DMS53 (cell line): Measurements from ENCODE around the gene CNTD1.
"Not testable (repeated sequence)": the region's sequence is repeated elsewhere in the genome, so short reads cannot be mapped to it uniquely, and the experiment has no call there.

Source experiments
- DNase-seq: peaks from one replicate; lab custom pipeline; 2025; lab: John Stamatoyannopoulos, UW

CNTD1 gene

DNA sequence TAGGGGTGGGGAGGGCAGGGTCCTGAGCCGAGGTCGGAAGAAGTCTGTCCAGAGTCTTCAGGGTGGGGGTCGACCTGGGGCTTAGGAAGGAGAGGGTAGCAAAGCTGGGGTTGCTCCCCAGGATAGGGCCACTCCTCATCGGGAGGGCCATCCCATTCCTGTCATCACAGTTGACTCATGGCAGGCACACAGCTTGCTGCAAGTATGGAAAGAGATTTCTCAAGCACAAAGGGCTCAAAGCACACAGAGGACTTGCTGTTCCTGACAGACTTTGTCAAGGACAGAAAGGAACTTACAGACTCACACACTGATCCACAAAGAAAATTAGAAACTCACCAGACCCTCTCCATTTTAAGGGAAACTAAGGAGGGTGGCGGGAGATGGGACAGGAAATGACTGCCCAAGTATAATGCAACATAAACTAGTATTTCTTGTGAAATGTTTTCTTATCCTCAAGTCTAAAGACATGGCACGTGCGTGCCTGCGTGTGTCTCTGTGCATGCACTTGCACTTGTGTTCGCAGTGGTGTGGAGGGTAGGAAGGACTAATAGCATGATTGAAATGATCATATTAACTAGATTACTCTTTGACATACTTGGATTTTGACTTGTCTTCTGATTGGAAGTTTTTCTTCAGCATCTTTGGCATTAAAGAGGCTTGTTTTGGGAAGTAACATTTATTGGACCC is 48.1 kb downstream of the CNTD1 start:
- DNase-seq = peak; percentile 38

DNA sequence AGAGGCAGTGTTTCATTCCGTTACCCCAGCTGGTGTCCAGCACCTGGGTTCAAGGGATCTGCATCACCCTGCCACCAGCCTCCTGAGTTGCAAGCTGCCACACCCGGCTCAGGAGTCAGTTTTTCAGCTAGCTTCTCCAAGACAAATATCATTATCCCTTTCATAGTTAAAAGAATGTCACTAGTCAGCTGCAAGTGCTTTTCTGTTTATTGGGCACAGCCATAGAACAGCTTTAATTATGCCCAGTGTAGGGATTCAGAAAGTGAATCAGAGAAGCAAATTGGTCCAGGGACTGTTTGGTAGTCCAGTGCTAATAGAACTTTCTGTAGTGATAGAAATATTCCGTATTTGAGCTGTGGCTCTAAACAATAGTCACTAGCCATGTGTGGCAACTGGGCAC is 49.4 kb downstream of the CNTD1 start:
- no peak for DNase-seq

DNA sequence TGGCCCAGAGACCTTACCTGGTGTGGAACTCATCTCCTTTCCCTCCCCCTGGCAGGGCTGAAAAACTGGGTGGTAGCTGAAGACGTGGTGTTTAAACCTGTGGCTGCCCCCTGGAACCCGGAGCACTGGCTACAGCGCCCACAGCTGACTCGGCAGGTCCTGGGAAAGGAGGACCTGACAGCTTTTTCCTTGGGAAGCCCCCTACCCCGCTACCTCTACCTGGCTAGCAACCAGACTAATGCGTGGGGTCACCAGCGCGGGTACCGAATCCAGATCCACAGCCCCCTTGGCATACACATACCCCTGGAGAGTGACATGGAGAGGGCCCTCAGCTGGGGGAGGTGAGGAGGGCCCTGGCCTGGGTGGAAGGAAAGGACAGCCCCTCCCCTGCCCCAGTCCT is 50.4 kb downstream of the CNTD1 start:
- no peak for DNase-seq

DNA sequence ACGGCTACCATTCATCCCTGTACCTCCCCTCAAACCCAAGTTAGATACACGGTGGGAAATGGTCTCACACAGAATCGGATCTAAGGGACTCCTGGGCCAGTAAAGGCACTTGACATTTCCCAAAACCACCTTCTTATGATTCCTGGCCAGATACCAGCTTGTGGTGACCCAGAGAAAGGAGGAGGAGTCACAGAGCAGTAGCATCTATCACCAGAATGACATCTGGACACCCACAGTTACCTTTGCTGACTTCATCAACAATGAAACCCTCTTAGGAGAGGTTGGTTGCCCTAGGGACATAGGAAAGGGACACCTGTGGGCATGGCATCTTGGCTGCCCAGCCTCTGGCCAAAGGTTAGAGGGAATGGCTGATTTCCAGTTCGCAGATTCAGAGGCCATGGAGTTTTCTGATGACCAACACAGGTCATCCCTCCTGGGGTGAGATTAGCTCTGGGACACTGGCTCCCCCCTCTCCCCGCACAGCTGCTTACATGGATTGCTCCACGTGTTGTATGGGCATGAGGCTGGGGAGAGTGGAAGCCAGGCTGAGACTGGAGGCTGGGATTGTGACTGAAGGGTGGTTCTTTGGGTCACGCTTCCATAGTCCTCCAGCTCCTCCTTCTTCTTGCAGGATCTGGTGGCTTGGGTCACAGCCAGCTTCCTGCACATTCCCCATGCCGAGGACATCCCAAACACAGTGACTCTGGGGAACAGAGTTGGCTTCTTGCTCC is 51.0 kb downstream of the CNTD1 start:
- DNase-seq = peak; percentile 28

DNA sequence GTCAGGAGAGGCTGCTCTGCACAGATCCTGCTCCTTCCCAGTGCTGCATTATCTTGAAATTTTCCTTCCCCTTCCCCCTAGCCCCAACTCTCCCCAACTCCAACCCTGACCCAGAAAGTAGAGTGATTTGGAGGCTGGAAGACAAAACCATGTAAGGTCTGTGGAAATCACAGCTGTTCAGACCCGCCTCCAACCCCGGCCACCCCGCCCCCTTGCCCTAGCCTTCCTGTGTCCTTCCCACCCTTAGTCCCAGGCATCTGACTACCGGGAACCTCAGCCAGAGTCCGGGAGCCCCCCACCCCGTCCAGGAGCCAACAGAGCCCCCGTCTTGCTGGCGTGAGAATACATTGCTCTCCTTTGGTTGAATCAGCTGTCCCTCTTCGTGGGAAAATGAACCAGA is 52.3 kb downstream of the CNTD1 start, which contains the start of gene AOC3:
TSS of gene AOC3 (plus strand) at position 246 of the 400 bp plus-strand sequence. CDS start at position 391, 145 bp downstream.
- no peak for DNase-seq

DNA sequence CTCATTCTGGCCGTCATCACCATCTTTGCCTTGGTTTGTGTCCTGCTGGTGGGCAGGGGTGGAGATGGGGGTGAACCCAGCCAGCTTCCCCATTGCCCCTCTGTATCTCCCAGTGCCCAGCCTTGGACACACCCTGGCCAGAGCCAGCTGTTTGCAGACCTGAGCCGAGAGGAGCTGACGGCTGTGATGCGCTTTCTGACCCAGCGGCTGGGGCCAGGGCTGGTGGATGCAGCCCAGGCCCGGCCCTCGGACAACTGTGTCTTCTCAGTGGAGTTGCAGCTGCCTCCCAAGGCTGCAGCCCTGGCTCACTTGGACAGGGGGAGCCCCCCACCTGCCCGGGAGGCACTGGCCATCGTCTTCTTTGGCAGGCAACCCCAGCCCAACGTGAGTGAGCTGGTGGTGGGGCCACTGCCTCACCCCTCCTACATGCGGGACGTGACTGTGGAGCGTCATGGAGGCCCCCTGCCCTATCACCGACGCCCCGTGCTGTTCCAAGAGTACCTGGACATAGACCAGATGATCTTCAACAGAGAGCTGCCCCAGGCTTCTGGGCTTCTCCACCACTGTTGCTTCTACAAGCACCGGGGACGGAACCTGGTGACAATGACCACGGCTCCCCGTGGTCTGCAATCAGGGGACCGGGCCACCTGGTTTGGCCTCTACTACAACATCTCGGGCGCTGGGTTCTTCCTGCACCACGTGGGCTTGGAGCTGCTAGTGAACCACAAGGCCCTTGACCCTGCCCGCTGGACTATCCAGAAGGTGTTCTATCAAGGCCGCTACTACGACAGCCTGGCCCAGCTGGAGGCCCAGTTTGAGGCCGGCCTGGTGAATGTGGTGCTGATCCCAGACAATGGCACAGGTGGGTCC is 52.9 kb downstream of the CNTD1 start:
- not testable (repeated sequence) for DNase-seq

DNA sequence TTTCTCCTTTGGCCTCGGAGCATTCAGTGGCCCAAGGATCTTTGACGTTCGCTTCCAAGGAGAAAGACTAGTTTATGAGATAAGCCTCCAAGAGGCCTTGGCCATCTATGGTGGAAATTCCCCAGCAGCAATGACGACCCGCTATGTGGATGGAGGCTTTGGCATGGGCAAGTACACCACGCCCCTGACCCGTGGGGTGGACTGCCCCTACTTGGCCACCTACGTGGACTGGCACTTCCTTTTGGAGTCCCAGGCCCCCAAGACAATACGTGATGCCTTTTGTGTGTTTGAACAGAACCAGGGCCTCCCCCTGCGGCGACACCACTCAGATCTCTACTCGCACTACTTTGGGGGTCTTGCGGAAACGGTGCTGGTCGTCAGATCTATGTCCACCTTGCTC is 53.7 kb downstream of the CNTD1 start:
- DNase-seq = no peak

DNA sequence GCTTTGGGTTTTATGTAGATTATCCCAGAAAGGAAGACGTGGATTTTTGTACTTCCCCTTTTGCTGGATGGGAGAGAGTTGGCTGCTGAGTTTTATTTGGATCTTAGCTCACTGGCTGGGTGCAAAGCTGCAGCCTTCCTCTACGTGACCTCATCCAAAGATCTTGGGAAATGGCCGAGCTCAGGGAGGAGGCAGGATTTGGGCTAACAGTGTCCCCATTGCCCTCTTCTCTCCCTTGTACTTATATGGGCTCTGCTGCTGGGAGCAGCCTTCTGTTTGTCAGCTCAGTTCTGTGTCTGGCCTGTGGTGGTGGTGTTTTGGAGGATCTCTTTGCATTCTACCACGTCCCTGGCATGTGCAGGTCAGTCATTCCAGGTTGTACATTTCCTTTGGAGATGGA is 54.3 kb downstream of the CNTD1 start:
- no peak for DNase-seq

DNA sequence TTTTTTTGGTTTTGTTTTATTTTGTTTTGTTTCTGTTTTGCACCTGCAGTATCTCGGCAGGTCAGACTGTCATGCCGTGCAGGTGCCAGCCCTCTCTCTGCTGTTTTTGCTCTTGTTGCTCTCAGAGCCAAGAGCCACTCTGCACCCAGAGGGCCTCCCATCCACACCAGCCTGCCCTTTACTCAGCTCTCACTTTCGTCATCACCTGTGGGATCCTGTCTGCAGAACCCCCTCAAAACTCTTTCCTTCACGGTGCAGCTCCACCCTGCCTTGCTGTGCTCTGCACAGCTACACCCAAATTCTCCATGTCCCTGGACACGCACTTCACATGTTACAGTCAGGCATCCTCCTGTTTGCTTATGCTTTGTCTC is 54.9 kb downstream of the CNTD1 start:
- no peak for DNase-seq

DNA sequence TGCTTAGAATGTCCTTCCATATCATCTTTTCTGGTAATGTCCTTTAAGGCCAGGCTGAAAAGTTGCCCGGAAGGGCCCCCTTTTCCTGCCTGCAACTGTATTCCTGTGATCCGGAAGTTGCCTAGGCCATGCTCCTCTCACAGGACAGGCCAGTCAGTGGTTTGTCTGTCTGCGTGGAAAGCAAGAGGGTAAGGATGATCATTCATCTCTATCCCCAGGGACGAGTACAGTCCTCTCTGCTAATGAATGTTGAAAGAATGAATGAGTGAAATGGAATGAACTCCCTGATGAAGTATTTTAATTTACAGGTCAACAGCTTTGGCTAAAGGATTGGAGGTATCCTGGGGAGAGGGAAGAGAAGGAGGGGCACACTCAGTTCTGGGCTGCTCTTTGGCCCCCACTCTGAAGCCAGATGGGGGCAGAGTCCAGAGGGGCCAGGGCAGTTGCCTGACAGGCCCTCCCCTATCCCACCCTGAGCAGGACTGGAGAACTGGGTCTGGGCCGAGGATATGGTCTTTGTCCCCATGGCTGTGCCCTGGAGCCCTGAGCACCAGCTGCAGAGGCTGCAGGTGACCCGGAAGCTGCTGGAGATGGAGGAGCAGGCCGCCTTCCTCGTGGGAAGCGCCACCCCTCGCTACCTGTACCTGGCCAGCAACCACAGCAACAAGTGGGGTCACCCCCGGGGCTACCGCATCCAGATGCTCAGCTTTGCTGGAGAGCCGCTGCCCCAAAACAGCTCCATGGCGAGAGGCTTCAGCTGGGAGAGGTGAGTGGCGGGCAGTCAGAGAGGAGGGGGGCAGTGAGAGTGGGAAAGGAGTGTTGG is 55.5 kb downstream of the CNTD1 start:
- DNase-seq = no peak

DNA sequence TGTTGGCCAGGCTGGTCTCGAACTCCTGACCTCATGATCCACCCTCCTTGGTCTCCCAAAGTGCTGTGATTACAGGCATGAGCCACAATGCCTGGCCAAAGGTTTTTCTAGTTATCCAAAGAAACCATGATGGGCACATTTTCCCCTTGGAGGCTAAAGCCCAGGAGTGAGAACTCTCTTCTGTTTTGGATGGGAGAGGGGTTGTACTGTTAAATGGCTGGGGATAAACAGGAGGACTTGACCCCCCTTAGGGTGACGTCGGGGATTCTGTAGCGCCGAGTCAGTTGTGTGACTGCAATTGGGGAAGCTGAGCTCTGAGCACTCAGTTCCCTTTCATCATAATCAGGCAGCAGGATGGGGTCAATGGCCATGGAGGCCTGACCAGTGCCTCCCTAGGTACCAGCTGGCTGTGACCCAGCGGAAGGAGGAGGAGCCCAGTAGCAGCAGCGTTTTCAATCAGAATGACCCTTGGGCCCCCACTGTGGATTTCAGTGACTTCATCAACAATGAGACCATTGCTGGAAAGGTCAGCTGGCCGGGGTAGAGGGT is 56.5 kb downstream of the CNTD1 start:
- DNase-seq = no peak

DNA sequence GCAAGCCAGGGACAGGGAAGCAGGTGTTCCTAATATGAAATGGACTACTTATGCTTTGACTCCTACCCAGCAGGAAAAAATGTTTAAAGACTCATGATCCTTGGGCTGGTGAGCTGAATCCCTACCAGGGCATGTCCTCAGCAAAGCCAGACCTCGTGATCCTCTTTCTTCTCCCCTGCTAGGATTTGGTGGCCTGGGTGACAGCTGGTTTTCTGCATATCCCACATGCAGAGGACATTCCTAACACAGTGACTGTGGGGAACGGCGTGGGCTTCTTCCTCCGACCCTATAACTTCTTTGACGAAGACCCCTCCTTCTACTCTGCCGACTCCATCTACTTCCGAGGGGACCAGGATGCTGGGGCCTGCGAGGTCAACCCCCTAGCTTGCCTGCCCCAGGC is 57.4 kb downstream of the CNTD1 start:
- not testable (repeated sequence) for DNase-seq

DNA sequence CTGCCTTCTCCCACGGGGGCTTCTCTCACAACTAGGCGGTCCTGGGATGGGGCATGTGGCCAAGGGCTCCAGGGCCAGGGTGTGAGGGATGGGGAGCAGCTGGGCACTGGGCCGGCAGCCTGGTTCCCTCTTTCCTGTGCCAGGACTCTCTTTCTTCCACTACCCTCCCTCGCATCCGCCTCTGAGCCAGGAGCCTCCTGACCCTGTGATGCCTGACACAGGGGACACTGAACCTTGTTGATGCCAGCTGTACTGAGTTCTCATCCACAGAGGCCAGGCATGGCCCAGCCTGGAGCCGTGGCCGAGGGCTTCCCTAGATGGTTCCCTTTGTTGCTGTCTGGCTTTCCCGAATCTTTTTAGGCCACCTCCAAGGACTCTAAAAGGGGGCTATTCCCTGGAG is 57.9 kb downstream of the CNTD1 start:
- not testable (repeated sequence) for DNase-seq

DNA sequence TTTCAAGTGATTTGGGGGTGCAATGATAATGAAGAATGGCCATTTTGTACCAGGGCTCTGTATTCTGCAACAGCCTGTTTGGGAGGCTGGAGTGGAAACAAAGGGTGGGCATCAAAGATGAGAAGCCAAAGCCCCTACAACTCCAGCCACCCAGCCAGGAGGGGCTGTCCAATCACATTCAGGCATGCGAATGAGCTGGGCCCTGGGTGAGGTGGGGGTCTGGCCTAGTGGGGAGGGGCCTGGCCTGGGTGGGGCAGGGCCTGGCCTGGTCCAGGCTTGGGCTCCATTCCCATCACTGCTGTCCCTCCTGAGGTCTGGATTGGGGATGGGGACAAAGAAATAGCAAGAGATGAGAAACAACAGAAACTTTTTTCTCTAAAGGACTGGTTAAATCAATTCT is 58.7 kb downstream of the CNTD1 start:
- no peak for DNase-seq
